Thymus (tissue), 11 donors: ENCODE measurements around the gene KAT8. TPM values are rescaled to one million over a fixed set of nuclear protein-coding genes. Genes with fewer than 3 reads are reported as not detected.

ENCODE experiments used
- DNase-seq, 9 donors: peaks; one replicate each; pipeline ENCODE4 v3.0.0-alpha.2; 2013; ENCODE audit warnings: low spot score in 9 of 9, low read depth in 6 of 9, missing footprints in 1 of 9
- H3K27ac ChIP-seq, 2 donors: one replicate each; pipeline ENCODE4 v1.5.1; 2013; ENCODE audit warnings: control low read depth in 1 of 2, low read depth in 1 of 2, low read length in 1 of 2, mild to moderate bottlenecking in 1 of 2, moderate library complexity in 1 of 2
- H3K27me3 ChIP-seq, 2 donors: one replicate each; pipeline ENCODE4 v1.5.1; 2013; ENCODE audit warnings: low read length in 1 of 2; ENCODE audit not compliant: control insufficient read depth in 2 of 2, insufficient read depth in 1 of 2
- H3K36me3 ChIP-seq, 2 donors: one replicate each; pipeline ENCODE4 v1.5.1; 2013; ENCODE audit warnings: low read length in 1 of 2, mild to moderate bottlenecking in 1 of 2, moderate library complexity in 1 of 2; ENCODE audit not compliant: control insufficient read depth in 2 of 2, insufficient read depth in 2 of 2
- H3K4me1 ChIP-seq, 2 donors: one replicate each; pipeline ENCODE4 v1.5.1; 2013; ENCODE audit warnings: low read length in 2 of 2; ENCODE audit not compliant: control insufficient read depth in 2 of 2, insufficient read depth in 2 of 2
- H3K4me3 ChIP-seq, 2 donors: one replicate each; pipeline ENCODE4 v1.5.1; 2013; ENCODE audit warnings: low read length in 2 of 2, control low read depth in 1 of 2, mild to moderate bottlenecking in 1 of 2
- H3K9me3 ChIP-seq, 2 donors: one replicate each; pipeline ENCODE4 v1.5.1; 2013; ENCODE audit warnings: low read length in 1 of 2, mild to moderate bottlenecking in 1 of 2; ENCODE audit not compliant: control insufficient read depth in 2 of 2, insufficient read depth in 1 of 2
- WGBS: extraction: QIAGEN DNeasy Blood & Tissue Kit; methylation state at CpG from one replicate; pipeline ENCODE4 v1.1.7; 2013; 5-methylcytosine and 5-hydroxymethylcytosine counted together
- polyA plus RNA-seq: library from polyadenylated mRNA; stranded (reverse); fragments of 200-250 nt; gene quantifications from one replicate; pipeline ENCODE4 v1.2.3, GENCODE V29; 2013
- total RNA-seq: library from RNA; stranded (reverse); fragments of 120-200 nt; gene quantifications from one replicate; pipeline ENCODE4 v1.2.4, GENCODE V29; 2013
- donor health status: healthy.

Gene KAT8
- total and polyA plus RNA-seq, 2 donors = 62.3 to 72.9 TPM

- H3K27ac ChIP-seq = no peak overlapping the region
- H3K9me3 ChIP-seq = no peaks in the 10 kb centered on the region
- H3K36me3 ChIP-seq = peaks cover 67 to 68% of the 10 kb centered on the region in 2 donors
- H3K4me3 ChIP-seq = no peak overlapping the region
- no peak for DNase-seq
- H3K27me3 ChIP-seq = no peaks in the 10 kb centered on the region
- 97% methylated on average over 3 of the region's 3 CpGs for WGBS
- H3K4me1 ChIP-seq = peaks cover 0 to 18% of the 10 kb centered on the region in 2 donors
These were observed 8.4 kb downstream of the KAT8 start for GRCh38 chr16:31125844-31126243.

- no peaks in the 10 kb centered on the region for H3K27me3 ChIP-seq
- peaks cover 68 to 71% of the 10 kb centered on the region in 2 donors for H3K36me3 ChIP-seq
- 96% methylated on average over 13 of the region's 13 CpGs for WGBS
- H3K9me3 ChIP-seq = no peaks in the 10 kb centered on the region
- DNase-seq = no peak
- H3K4me1 ChIP-seq = peaks cover 0 to 18% of the 10 kb centered on the region in 2 donors
- H3K27ac ChIP-seq = no peak overlapping the region
- H3K4me3 ChIP-seq = no peak overlapping the region
These were observed 9.7 kb downstream of the KAT8 start for GRCh38 chr16:31127182-31127581.

GRCh38 chr16:31128711-31129567 is 11.5 kb downstream of the KAT8 start:
- Histone ChIP-seq H3K9me3 (no peaks in the 10 kb centered on the region), H3K36me3 (peaks cover 61 to 76% of the 10 kb centered on the region in 2 donors), H3K27me3 (no peaks in the 10 kb centered on the region), H3K27ac (peak overlapping the region; percentile 57 to 70), H3K4me1 (peaks cover 0 to 18% of the 10 kb centered on the region in 2 donors), H3K4me3 (no peak overlapping the region)
- DNase-seq = no peak
- 68% methylated on average over 14 of the region's 14 CpGs for WGBS

- WGBS = 77% methylated on average over 29 of the region's 29 CpGs
- no peak overlapping the region for H3K4me3 ChIP-seq
- H3K27ac ChIP-seq = peak overlapping the region; percentile 58
- H3K4me1 ChIP-seq = peaks cover 0 to 18% of the 10 kb centered on the region in 2 donors
- H3K9me3 ChIP-seq = no peaks in the 10 kb centered on the region
- H3K27me3 ChIP-seq = no peaks in the 10 kb centered on the region
- peaks cover 54 to 70% of the 10 kb centered on the region in 2 donors for H3K36me3 ChIP-seq
- no peak for DNase-seq
These were observed 12.3 kb downstream of the KAT8 start for GRCh38 chr16:31129568-31130335.

GRCh38 chr16:31130336-31130891 is 12.9 kb downstream of the KAT8 start:
- H3K9me3 ChIP-seq = no peaks in the 10 kb centered on the region
- peak overlapping the region; percentile 36 to 50 for H3K27ac ChIP-seq
- H3K36me3 ChIP-seq = peaks cover 52 to 66% of the 10 kb centered on the region in 2 donors
- DNase-seq = no peak
- WGBS = 83% methylated on average over 10 of the region's 10 CpGs
- peaks cover 0 to 18% of the 10 kb centered on the region in 2 donors for H3K4me1 ChIP-seq
- H3K4me3 ChIP-seq = no peak overlapping the region
- H3K27me3 ChIP-seq = no peaks in the 10 kb centered on the region

- peak overlapping the region in 1 of 2 donors; percentile 9 for H3K27ac ChIP-seq
- H3K36me3 ChIP-seq = peaks cover 48 to 62% of the 10 kb centered on the region in 2 donors
- no peak for DNase-seq
- H3K4me3 ChIP-seq = no peak overlapping the region
- 93% methylated on average over 6 of the region's 6 CpGs for WGBS
- no peaks in the 10 kb centered on the region for H3K9me3 ChIP-seq
- no peaks in the 10 kb centered on the region for H3K27me3 ChIP-seq
- peaks cover 0 to 18% of the 10 kb centered on the region in 2 donors for H3K4me1 ChIP-seq
These were observed 13.4 kb downstream of the KAT8 start for GRCh38 chr16:31130899-31131298.

GRCh38 chr16:31131416-31131815 is 14.0 kb downstream of the KAT8 start:
- Histone ChIP-seq H3K9me3 (no peaks in the 10 kb centered on the region), H3K27ac (no peak overlapping the region), H3K27me3 (no peaks in the 10 kb centered on the region), H3K4me1 (peaks cover 0 to 18% of the 10 kb centered on the region in 2 donors), H3K36me3 (peaks cover 45 to 62% of the 10 kb centered on the region in 2 donors), H3K4me3 (no peak overlapping the region)
- DNase-seq = no peak
- WGBS = 95% methylated on average over 11 of the region's 11 CpGs

GRCh38 chr16:31131841-31132271 is 14.4 kb downstream of the KAT8 start:
- H3K27me3 ChIP-seq = no peaks in the 10 kb centered on the region
- 93% methylated on average over 5 of the region's 5 CpGs for WGBS
- H3K4me3 ChIP-seq = no peak overlapping the region
- no peaks in the 10 kb centered on the region for H3K9me3 ChIP-seq
- H3K36me3 ChIP-seq = peaks cover 42 to 61% of the 10 kb centered on the region in 2 donors
- H3K27ac ChIP-seq = peak overlapping the region in 1 of 2 donors; percentile 46
- peaks cover 0 to 18% of the 10 kb centered on the region in 2 donors for H3K4me1 ChIP-seq
- DNase-seq = no peak
